PFSK-1 (cell line): ENCODE results near the gene DCAF8.

Experiments used
- FOXP2 ChIP-seq: optimal IDR thresholded peaks from 2 replicates; pipeline ENCODE3; 2011; ENCODE audit warnings: borderline replicate concordance, control low read depth, inconsistent platforms; ENCODE audit not compliant: insufficient read depth; ENCODE audit errors: extremely low read length, extremely low read depth
- POLR2AphosphoS5 ChIP-seq: IDR thresholded peaks from 2 replicates; pipeline ENCODE4 v1.6.1; 2012; ENCODE audit warnings: low read depth, mild to moderate bottlenecking, control low read depth, low read length, moderate library complexity
- SIN3A ChIP-seq: IDR thresholded peaks from 2 replicates; pipeline ENCODE4 v1.6.1; 2012; ENCODE audit warnings: mild to moderate bottlenecking, low read length, moderate library complexity, borderline replicate concordance; ENCODE audit not compliant: insufficient read depth
- TF ChIP-seq, protein P1 (sequence below), 2 experiments: IDR thresholded peaks; 2 replicates each; pipeline versions ENCODE4 v1.6.1 to v1.8.0; 2011 to 2012; ENCODE audit warnings: low read depth in 2 of 2, low read length in 2 of 2, control low read depth in 1 of 2, inconsistent platforms in 1 of 2, mild to moderate bottlenecking in 1 of 2, moderate library complexity in 1 of 2; ENCODE audit not compliant: insufficient read depth in 1 of 2

DNA sequence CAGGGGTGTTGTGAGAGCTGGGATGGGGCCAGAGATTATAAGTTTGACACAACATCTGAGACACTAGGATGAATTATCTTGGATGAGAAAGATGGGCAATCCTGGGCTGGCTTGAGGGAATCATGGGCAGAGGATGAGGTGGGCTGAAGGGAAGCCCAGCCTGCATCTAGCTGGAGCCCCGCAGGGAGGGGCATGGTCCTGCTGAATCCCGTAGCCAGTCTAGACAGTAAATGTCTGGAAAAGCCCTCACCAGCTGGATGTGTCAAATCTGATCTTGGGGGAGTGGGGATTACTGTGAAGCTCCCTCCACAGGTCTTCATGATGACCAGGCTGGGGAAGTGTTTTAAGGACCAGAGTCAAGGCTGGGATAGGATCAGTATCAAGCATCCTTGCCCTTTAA, 75.6 kb downstream of the DCAF8 start:
- TF ChIP-seq, protein P1, sequence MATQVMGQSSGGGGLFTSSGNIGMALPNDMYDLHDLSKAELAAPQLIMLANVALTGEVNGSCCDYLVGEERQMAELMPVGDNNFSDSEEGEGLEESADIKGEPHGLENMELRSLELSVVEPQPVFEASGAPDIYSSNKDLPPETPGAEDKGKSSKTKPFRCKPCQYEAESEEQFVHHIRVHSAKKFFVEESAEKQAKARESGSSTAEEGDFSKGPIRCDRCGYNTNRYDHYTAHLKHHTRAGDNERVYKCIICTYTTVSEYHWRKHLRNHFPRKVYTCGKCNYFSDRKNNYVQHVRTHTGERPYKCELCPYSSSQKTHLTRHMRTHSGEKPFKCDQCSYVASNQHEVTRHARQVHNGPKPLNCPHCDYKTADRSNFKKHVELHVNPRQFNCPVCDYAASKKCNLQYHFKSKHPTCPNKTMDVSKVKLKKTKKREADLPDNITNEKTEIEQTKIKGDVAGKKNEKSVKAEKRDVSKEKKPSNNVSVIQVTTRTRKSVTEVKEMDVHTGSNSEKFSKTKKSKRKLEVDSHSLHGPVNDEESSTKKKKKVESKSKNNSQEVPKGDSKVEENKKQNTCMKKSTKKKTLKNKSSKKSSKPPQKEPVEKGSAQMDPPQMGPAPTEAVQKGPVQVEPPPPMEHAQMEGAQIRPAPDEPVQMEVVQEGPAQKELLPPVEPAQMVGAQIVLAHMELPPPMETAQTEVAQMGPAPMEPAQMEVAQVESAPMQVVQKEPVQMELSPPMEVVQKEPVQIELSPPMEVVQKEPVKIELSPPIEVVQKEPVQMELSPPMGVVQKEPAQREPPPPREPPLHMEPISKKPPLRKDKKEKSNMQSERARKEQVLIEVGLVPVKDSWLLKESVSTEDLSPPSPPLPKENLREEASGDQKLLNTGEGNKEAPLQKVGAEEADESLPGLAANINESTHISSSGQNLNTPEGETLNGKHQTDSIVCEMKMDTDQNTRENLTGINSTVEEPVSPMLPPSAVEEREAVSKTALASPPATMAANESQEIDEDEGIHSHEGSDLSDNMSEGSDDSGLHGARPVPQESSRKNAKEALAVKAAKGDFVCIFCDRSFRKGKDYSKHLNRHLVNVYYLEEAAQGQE (IDR thresholded peaks at IDR 0.05; ENCODE audit: insufficient read depth in 1 of 2, low read depth in 2 of 2, low read length in 2 of 2): no peak
- TF ChIP-seq POLR2AphosphoS5 (no peak), SIN3A (no peak), FOXP2 (no peak)
